NCI-H460 (cell line): Measurements from ENCODE around the gene UROD. TPM values are rescaled to one million over a fixed set of nuclear protein-coding genes. Genes with fewer than 3 reads are reported as not detected.
"Not testable (repeated sequence)": the region's sequence is repeated elsewhere in the genome, so short reads cannot be mapped to it uniquely, and the experiment has no call there.

Experiments
- DNase-seq: peaks from one replicate; pipeline ENCODE4 v3.0.0-alpha.2; 2016; ENCODE audit warnings: low read depth; ENCODE audit errors: extremely low read depth
- total RNA-seq: library from RNA; depleted of rRNA; stranded (reverse); fragments of >200 nt; shearing (Covaris generic); gene quantifications from 2 replicates; pipeline ENCODE4 v1.2.3, GENCODE V29; 2014; rRNA removed

The UROD gene
- total RNA-seq, 1 experiment from 2014 or later: 88.6 TPM

GRCh38 chr1:45038240-45038639 is 26.2 kb downstream of the UROD start:
- DNase-seq: no peak

GRCh38 chr1:45038661-45039364 is 26.8 kb downstream of the UROD start:
- no peak for DNase-seq

- no peak for DNase-seq
Measured at GRCh38 chr1:45040297-45040696, 28.2 kb downstream of the UROD start.

GRCh38 chr1:45043094-45043493 is 31.0 kb downstream of the UROD start:
- DNase-seq: no peak

GRCh38 chr1:45044916-45045315 is 32.9 kb downstream of the UROD start:
- DNase-seq: no peak

- DNase-seq: no peak
Measured at GRCh38 chr1:45047032-45047431, 35.0 kb downstream of the UROD start.

GRCh38 chr1:45051005-45051772 is 39.1 kb downstream of the UROD start:
- DNase-seq: no peak

- DNase-seq: no peak
Measured at GRCh38 chr1:45057542-45057941, 45.5 kb downstream of the UROD start.

- no peak for DNase-seq
Measured at GRCh38 chr1:45059829-45060228, 47.8 kb downstream of the UROD start.

- DNase-seq: not testable (repeated sequence)
Measured at GRCh38 chr1:45062463-45062862, 50.4 kb downstream of the UROD start.

GRCh38 chr1:45065083-45065482 is 53.0 kb downstream of the UROD start:
- DNase-seq: no peak

Other genes starting within 250 kb of the UROD start
- gene RPS8, start 236.7 kb upstream of the UROD start, total RNA-seq: 2,929 and 2,948 TPM in 2 replicates
- not detected in 2 replicates for gene BEST4, start 224.1 kb upstream of the UROD start, total RNA-seq
- gene PLK3, start 211.9 kb upstream of the UROD start, total RNA-seq: 14.6 and 15.8 TPM in 2 replicates
- 0.25 TPM in 1 of 2 replicates, not detected in the other for gene DYNLT4, start 204.9 kb upstream of the UROD start, total RNA-seq
- gene BTBD19, start 203.7 kb upstream of the UROD start, total RNA-seq: 1.5 and 2.0 TPM in 2 replicates
- 0.02 and 0.12 TPM in 2 replicates for gene PTCH2, start 169.0 kb upstream of the UROD start, total RNA-seq
- gene EIF2B3, start 25.7 kb upstream of the UROD start, total RNA-seq: 22.8 and 23.0 TPM in 2 replicates
- gene HECTD3, start 930 bp upstream of the UROD start, total RNA-seq: 13.5 and 13.6 TPM in 2 replicates
- gene ZSWIM5, start 194.4 kb downstream of the UROD start, total RNA-seq: 2.6 and 2.9 TPM in 2 replicates